Measurements from ENCODE around the gene KLF16. TPM values are rescaled to one million over a fixed set of nuclear protein-coding genes. Genes with fewer than 3 reads are reported as not detected.
A peak's percentile ranks its signal among the peaks of the same experiment; 100 is the strongest.
"Not testable (repeated sequence)": the region's sequence is repeated elsewhere in the genome, so short reads cannot be mapped to it uniquely, and the experiment has no call there.

Gene KLF16
- total RNA-seq, 1 donor from 2014 or later, result 15.2 TPM

GRCh38 chr19:1880611-1881392 is 17.4 kb upstream of the KLF16 start:
- peaks cover 0 to 3% of the 10 kb centered on the region in 2 donors for H3K36me3 ChIP-seq
- DNase-seq (ENCODE audit: low spot score in 2 of 2), result no peak

GRCh38 chr19:1879982-1880381 is 16.6 kb upstream of the KLF16 start:
- intact Hi-C loops (cut with DNase I); DNase-seq (ENCODE audit: low spot score in 2 of 2); H3K36me3 ChIP-seq; H3K4me3 ChIP-seq; H3K27me3 ChIP-seq; H3K27ac ChIP-seq; H3K9me3 ChIP-seq: not testable (repeated sequence)
- H3K4me1 ChIP-seq, result peaks cover 15 to 32% of the 10 kb centered on the region in 2 donors

More at GRCh38 chr19:1880611-1881392, 17.4 kb upstream of the KLF16 start:
- H3K4me1 ChIP-seq, result peaks cover 15 to 31% of the 10 kb centered on the region in 2 donors
- intact Hi-C loops (cut with DNase I), result no loop called here
- no peak overlapping the region for H3K27ac ChIP-seq
- H3K27me3 ChIP-seq, result no peaks in the 10 kb centered on the region
- H3K4me3 ChIP-seq, result no peak overlapping the region
- TF ChIP-seq CTCF (IDR thresholded peaks at IDR 0.05), result no peak
- H3K9me3 ChIP-seq, result no peaks in the 10 kb centered on the region

GRCh38 chr19:1878583-1878982 is 15.2 kb upstream of the KLF16 start:
- intact Hi-C loops (cut with DNase I); H3K27me3 ChIP-seq; H3K36me3 ChIP-seq; H3K27ac ChIP-seq; H3K4me3 ChIP-seq; DNase-seq (ENCODE audit: low spot score in 2 of 2); H3K9me3 ChIP-seq: not testable (repeated sequence)
- H3K4me1 ChIP-seq, result peaks cover 12 to 32% of the 10 kb centered on the region in 2 donors

- intact Hi-C loops (cut with DNase I); H3K27ac ChIP-seq; H3K27me3 ChIP-seq; H3K36me3 ChIP-seq; H3K4me3 ChIP-seq; DNase-seq (ENCODE audit: low spot score in 2 of 2); H3K9me3 ChIP-seq: not testable (repeated sequence)
- H3K4me1 ChIP-seq, result peaks cover 17 to 35% of the 10 kb centered on the region in 2 donors
Observed at GRCh38 chr19:1877280-1877660, 13.9 kb upstream of the KLF16 start.

GRCh38 chr19:1876496-1877279 is 13.3 kb upstream of the KLF16 start:
- Histone ChIP-seq H3K27ac (peak overlapping the region; percentile 93 to 98), H3K4me3 (peak overlapping the region; percentile 90 to 98), H3K4me1 (peaks cover 17 to 31% of the 10 kb centered on the region in 2 donors)
- not testable (repeated sequence) for H3K27me3 ChIP-seq; H3K36me3 ChIP-seq; DNase-seq (ENCODE audit: low spot score in 2 of 2); H3K9me3 ChIP-seq
- intact Hi-C loops (cut with DNase I), result loop anchor here (1.0 kb wide), 1 partner anchor 9 kb away; the partner anchor contains the start of gene ABHD17A

- Histone ChIP-seq H3K4me1 (peaks cover 17 to 31% of the 10 kb centered on the region in 2 donors), H3K27ac (peak overlapping the region; percentile 93 to 98), H3K9me3 (no peaks in the 10 kb centered on the region), H3K4me3 (peak overlapping the region; percentile 90 to 98), H3K36me3 (peaks cover 6 to 10% of the 10 kb centered on the region in 2 donors), H3K27me3 (no peaks in the 10 kb centered on the region)
- no peak for TF ChIP-seq CTCF (IDR thresholded peaks at IDR 0.05)
- intact Hi-C loops (cut with DNase I), result loop anchor here (1.0 kb wide), 2 partner anchors 9 to 12 kb away; partner anchors contain the start of gene ABHD17A
- DNase-seq (ENCODE audit: low spot score in 2 of 2), result peak; percentile 71 to 96
Observed at GRCh38 chr19:1875646-1876495, 12.5 kb upstream of the KLF16 start.

- not testable (repeated sequence) for DNase-seq (ENCODE audit: low spot score in 2 of 2); H3K27me3 ChIP-seq; H3K36me3 ChIP-seq; H3K9me3 ChIP-seq
- intact Hi-C loops (cut with DNase I), result loop anchor here (1.0 kb wide), 1 partner anchor 11 kb away; no protein-coding TSS in a partner anchor
- Histone ChIP-seq H3K27ac (peak overlapping the region; percentile 93 to 98), H3K4me3 (peak overlapping the region; percentile 90 to 98), H3K4me1 (peaks cover 17 to 31% of the 10 kb centered on the region in 2 donors)
Observed at GRCh38 chr19:1875265-1875645, 11.9 kb upstream of the KLF16 start.
